ENCODE measurements around the gene CEBPA.
"Not testable (repeated sequence)": the region's sequence is repeated elsewhere in the genome, so short reads cannot be mapped to it uniquely, and the experiment has no call there.

The CEBPA gene

GRCh38 chr19:33323093-33323820, 20.9 kb upstream of the CEBPA start:
- no peak for DNase-seq

- no peak for DNase-seq
Measured at GRCh38 chr19:33320636-33321035, 18.3 kb upstream of the CEBPA start.

DNA sequence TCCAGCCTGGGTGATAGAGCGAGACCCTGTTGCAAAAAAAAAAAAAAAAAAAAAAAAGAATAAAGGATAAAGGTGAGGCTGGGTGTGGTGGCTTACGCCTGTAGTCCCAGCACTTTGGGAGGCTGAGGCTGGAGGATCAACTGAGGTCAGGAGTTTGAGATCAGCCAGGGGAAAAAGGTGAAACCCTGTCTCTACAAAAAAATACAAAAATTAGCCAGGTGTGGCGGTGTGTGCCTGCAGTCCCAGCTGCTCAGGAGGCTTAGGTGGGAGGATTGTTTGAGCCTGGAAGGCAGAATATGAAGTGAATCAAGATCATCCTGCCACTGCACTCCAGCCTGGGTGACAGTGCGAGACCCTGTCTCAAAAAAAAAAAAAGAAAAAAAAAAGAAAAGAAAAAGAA, 15.7 kb upstream of the CEBPA start:
- not testable (repeated sequence) for DNase-seq

DNA sequence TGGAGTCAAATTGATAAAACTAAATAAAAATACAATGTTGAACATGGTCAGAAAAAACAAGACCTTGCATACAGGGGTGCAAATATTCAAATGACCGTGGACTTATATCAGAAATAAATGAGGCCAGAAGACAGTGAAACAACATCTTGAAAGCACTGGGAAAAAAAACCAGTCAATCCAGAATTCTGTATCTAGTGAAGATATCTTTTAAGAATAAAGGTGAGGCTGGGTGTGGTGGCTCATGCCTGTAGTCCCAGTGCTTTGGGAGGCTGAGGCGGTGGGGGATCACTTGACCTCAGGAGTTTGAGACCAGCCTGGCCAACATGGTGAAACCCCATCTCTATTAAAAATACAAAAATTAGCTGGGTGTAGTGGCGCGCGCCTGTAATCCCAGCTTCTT, 15.2 kb upstream of the CEBPA start:
- no peak for DNase-seq

- DNase-seq, result no peak
Measured at GRCh38 chr19:33316541-33317264, 14.4 kb upstream of the CEBPA start.

DNA sequence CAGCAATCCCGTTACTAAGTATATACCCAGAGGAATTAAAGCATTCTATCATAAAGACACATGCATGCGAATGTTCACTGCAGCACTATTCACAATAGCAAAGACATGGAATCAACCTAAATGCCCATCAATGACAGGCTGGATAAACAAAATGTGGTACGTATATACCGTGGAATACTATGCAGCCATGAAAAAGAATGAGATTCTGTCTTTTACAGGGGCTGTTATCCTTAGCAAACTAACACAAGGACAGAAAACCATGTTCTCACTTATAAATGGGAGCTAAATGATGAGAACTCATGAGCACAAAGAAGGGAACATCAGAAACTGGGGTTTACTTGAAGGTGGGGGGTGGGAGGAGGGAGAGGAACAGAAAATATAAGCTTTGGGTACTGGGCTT, 10.5 kb upstream of the CEBPA start:
- not testable (repeated sequence) for DNase-seq

- DNase-seq, result no peak
Measured at GRCh38 chr19:33312065-33312464, 9.7 kb upstream of the CEBPA start.

DNA sequence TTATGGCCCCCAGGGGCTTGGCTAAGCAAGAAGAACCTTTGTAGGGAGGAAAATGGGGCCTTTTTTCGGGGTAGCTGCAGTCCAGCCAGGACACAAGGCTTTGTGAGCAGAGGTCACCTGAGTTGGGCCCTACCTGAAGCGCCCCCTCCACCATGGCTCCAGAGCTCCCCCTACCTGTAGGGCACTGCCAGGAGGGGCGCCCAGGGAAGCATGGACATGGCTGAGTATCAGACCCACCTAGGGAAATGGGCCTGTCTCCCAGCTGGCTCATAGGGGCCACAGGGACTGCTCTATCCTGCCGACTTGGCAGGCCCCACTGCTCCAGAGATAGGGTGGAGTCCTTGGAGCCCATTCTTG, 9.0 kb upstream of the CEBPA start:
- no peak for DNase-seq

GRCh38 chr19:33310606-33311325, 8.4 kb upstream of the CEBPA start:
- DNase-seq, result no peak

GRCh38 chr19:33309826-33310225, 7.5 kb upstream of the CEBPA start:
- DNase-seq, result no peak

GRCh38 chr19:33306853-33307792, 4.8 kb upstream of the CEBPA start:
- DNase-seq, result no peak

DNA sequence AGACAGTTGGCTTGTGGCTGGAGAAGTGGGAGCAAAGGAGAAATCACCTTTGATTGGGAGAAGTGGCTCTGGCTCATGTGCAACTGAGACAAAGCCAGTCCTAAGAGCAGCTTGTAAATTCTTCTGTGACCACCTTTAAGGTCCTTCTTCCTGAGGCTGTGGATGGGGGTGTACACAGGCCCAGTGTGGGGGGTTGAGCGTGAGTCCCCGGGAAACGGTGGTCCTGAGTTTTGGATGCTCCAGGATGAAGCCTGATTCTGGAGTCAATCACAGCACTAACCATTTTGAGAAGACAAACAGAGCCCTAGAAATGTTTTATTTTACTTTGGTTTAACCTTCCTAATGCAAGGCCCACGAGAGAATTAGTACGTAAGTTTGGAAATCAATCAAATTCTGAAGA, 3.9 kb upstream of the CEBPA start:
- no peak for DNase-seq

DNA sequence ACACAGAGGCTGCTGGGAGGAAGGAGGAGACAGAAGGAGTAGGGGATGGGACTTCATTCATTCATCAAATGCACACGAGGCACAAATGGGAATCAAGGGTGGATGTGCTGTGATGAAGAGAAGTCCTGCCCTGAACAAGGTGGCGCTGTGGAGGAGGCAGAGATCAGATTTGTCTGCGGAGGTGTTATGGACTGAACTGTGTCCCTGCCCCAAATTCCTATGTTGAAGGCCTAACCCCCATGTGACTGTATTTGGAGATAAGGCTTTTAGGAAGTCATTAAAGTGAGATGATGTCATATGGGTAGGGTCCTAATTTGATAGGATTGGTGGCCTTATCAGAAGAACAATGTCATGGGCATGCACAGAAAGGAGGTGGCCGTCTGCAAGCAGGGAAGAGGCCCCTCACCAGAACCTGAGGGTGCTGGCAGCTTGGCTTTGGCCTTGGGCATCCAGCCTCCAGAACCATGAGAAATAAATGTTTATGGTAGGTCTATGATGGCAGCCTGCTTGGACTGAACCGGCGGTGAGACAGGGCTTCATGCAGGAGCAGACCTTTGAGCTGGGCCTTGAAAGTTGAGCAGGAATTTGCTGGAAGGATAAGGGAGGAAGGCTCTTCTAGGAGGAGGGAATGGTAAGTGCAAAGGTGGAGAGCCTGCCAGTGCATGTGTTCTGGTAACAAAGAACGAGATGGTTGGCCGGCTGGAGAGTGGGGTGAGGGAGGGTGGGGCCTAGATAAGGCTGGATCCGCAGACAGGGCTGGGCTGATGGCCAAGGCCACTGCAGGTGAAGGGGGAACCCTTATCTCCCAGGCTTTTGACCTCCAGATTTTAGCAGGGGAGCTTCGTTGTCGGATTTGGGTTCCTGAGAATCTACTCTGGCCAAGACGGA, 2.7 kb upstream of the CEBPA start:
- no peak for DNase-seq

DNA sequence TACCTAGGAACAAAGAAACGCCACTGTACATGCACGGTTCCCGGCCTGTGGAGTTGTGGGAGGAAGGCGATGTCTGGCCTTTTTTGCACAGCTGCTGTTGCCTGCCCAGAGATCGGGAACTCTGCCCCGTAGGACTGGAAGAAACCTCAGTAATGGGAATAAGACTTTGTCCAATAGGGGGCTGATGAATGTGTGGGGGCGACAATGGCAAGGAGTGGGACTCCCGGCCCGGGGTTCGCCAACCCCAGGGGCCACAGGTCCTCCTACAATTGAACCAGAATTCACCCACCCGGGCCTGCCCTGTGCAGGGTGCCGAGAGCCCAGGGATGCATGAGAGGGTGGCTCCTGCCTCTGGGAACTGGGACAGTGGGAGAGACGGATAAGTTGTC, 2.0 kb upstream of the CEBPA start:
- no peak for DNase-seq

DNA sequence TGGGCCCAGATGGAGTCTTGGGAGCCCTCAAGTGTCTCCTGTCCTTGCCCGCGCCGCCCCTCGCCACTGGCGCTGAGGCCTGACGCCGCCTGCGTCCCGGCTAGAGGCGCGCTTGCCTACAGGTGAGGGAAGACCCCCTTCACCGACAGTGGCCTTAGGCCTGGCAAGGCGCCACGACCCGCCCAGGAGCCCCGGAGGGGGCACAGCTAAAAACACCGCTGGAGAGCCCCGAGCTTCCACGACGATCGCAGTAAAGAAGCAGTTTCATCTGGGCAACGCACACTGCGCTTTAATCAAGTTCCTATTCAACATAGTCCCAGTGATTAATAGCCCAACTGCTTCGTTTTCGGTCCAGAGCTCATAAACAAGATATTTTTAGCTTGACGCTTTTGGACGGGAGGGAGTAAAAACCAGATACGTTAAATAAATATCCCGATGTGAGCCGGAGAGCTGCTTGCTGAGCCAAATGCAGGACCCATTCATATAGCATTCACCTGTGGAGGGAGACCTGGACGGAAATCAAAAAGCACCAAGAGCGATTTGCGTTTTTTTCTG, 1.5 kb upstream of the CEBPA start:
- DNase-seq, result no peak

DNA sequence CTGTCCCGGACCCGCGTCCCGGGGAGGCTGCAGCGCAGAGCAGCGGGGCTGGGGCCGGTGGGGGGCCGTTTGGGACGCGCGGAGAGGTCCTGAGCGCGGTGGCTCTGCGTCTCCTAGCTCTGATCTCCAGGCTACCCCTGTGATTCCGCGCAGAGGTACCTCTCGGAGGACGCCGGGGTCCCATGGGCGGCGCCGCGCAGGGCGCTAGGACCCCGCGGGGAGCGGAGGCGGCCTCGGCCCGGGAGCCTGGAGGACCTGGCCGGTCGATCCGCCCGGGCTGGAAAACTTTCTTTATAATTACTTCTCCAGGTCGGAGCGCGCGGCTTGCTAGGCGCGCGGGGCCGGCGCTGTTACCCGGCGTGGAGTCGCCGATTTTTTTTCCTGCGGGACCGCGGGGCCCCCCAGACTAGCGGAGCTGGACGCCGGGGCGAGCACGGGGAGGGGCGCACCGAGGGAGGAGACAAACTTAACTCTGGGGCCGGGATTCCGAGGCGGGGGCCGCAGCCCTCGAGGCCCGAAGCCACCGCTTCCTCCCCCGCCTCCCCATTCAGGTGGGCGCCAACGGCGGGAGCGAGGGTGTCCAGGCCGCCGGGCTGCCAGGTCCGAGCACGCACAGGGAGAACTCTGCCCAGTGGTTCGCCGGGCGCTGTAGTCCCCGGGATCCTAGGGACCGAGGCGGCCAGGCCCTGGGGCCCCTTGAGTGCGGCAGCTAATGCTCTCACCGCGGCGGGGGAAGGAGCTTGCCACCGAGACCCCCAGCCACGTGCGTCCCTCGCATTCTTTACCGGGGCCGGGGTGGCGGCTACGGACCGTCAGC, 848 bp upstream of the CEBPA start:
- no peak for DNase-seq

DNA sequence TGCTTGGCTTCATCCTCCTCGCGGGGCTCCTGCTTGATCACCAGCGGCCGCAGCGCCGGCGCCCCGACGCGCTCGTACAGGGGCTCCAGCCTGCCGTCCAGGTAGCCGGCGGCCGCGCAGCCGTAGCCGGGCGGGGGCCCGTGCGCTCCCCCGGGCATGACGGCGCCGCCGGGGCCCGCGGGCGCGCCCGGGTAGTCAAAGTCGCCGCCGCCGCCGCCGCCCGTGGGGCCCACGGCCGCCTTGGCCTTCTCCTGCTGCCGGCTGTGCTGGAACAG, 497 bp downstream of the CEBPA start:
- DNase-seq, result no peak

DNA sequence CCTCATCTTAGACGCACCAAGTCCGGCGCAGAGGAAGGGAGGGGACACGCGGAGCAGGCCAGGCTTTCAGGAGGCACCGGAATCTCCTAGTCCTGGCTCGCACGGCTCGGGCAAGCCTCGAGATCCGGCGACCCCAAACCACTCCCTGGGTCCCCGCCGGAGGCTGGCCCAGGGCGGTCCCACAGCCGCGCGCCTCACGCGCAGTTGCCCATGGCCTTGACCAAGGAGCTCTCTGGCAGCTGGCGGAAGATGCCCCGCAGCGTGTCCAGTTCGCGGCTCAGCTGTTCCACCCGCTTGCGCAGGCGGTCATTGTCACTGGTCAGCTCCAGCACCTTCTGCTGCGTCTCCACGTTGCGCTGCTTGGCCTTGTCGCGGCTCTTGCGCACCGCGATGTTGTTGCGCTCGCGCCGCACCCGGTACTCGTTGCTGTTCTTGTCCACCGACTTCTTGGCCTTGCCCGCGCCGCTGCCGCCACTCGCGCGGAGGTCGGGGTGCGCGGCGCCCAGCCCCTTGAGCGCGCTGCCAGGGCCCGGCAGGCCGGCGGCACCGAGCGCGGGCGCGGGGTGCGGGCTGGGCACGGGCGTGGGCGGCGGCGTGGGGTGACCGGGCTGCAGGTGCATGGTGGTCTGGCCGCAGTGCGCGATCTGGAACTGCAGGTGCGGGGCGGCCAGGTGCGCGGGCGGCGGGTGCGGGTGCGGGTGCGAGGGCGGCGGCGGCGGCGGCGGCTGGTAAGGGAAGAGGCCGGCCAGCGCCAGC, 1.0 kb downstream of the CEBPA start:
- DNase-seq, result no peak

DNA sequence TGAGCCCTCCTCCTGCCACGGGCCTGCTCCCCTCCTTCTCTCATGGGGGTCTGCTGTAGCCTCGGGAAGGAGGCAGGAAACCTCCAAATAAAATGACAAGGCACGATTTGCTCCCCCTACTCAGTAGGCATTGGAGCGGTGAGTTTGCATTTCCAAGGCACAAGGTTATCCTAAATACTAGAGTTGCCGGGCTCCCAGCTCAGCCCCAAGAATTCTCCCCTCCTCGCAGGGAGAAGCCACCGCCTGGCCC, 1.5 kb downstream of the CEBPA start:
- no peak for DNase-seq

Measured in NCI-H510A (cell line).